ENCODE measurements around the gene CARD6. TPM values are rescaled to one million over a fixed set of nuclear protein-coding genes. Genes with fewer than 3 reads are reported as not detected.
A peak's percentile ranks its signal among the peaks of the same experiment; 100 is the strongest.
"Not testable (repeated sequence)": the region's sequence is repeated elsewhere in the genome, so short reads cannot be mapped to it uniquely, and the experiment has no call there.

Gene CARD6
- polyA plus RNA-seq, 2 donors, result 6.4 to 7.9 TPM

DNA sequence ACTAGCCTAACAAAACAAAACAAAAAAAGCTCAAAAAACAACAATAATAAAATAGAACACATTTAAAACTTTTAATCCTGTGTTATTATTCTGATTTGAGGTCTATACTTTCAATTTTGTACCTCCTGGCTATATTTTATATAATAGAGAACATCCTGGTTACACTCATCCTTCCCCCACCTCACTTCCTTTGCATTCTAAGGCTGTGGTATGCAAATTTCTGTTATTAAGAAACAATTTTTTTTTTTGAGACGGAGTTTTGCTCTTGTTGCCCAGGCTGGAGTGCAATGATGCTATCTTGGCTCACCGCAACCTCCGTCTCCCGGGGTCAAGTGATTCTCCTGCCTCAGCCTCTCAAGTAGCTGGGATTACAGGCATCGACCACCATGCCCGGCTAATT is 3.1 kb upstream of the CARD6 start:
- Histone ChIP-seq H3K27me3 (ENCODE audit: control insufficient read depth in 1 of 2, insufficient read depth in 2 of 2, low read length in 2 of 2) (no peaks in the 10 kb centered on the region), H3K27ac (ENCODE audit: low read depth in 2 of 2, low read length in 1 of 2) (no peak overlapping the region)

DNA sequence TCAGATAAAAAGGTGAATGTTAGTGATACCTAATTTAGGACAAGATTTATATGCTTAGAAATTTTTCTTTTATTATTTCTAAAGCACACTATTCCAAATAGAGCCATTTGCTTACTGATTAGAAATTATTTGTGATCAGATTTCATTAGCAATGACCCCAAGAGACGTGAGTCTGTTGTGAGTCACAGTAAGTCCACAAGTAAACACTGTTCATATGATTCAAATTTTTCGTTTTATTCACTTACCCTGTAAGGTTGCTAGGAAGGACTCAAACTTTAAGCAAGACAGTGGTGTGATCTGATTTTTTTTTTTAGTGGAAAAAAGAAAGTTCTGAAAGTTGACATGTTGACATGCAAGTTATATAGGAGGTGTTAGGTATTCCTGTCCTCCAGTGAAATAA is 1.2 kb downstream of the CARD6 start:
- Histone ChIP-seq H3K27me3 (ENCODE audit: control insufficient read depth in 1 of 2, insufficient read depth in 2 of 2, low read length in 2 of 2) (no peaks in the 10 kb centered on the region), H3K9me3 (ENCODE audit: control insufficient read depth in 2 of 2, insufficient read depth in 1 of 2, low read depth in 1 of 2, low read length in 1 of 2) (no peaks in the 10 kb centered on the region), H3K4me3 (ENCODE audit: low read depth in 1 of 2, low read length in 2 of 2) (peak overlapping the region in 1 of 2 donors; percentile 56), H3K4me1 (ENCODE audit: control insufficient read depth in 2 of 2, insufficient read depth in 2 of 2, low read length in 1 of 2) (peaks cover 0 to 2% of the 10 kb centered on the region in 2 donors), H3K36me3 (ENCODE audit: control insufficient read depth in 2 of 2, insufficient read depth in 2 of 2, low read length in 1 of 2) (peaks cover 0 to 7% of the 10 kb centered on the region in 2 donors), H3K27ac (ENCODE audit: low read depth in 2 of 2, low read length in 1 of 2) (no peak overlapping the region)
- 22 to 39% methylated on average over 2 of the region's 2 CpGs for WGBS, 2 donors

More for the DNA sequence above, 3.1 kb upstream of the CARD6 start:
- no peak overlapping the region for H3K4me3 ChIP-seq (ENCODE audit: low read depth in 1 of 2, low read length in 2 of 2)
- H3K9me3 ChIP-seq (ENCODE audit: control insufficient read depth in 2 of 2, insufficient read depth in 1 of 2, low read depth in 1 of 2, low read length in 1 of 2), result no peaks in the 10 kb centered on the region
- no peaks in the 10 kb centered on the region for H3K36me3 ChIP-seq (ENCODE audit: control insufficient read depth in 2 of 2, insufficient read depth in 2 of 2, low read length in 1 of 2)
- no peaks in the 10 kb centered on the region for H3K4me1 ChIP-seq (ENCODE audit: control insufficient read depth in 2 of 2, insufficient read depth in 2 of 2, low read length in 1 of 2)
- WGBS, 2 donors, result 81 to 84% methylated on average over 6 of the region's 6 CpGs

DNA sequence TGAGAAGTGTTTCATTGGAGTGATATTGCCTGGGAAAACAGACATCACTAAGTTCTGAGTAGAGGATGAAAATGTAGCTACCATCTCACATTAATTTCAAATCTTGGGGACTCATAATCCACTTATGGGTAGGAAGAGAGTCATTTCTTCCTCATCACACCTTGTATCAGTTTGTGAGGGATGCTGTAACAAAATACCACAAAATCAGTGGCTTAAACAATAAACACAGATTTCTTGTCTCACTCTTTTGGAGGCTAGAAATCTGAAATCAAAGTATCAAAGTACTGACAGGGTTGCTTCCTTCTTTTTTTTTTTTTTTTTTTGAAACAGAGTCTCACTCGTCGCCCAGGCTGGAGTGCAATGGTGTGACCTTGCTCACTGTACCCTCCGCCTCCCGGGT is 3.4 kb downstream of the CARD6 start:
- Histone ChIP-seq H3K4me1 (ENCODE audit: control insufficient read depth in 2 of 2, insufficient read depth in 2 of 2, low read length in 1 of 2) (peaks cover 0 to 2% of the 10 kb centered on the region in 2 donors), H3K36me3 (ENCODE audit: control insufficient read depth in 2 of 2, insufficient read depth in 2 of 2, low read length in 1 of 2) (peaks cover 0 to 7% of the 10 kb centered on the region in 2 donors), H3K27me3 (ENCODE audit: control insufficient read depth in 1 of 2, insufficient read depth in 2 of 2, low read length in 2 of 2) (no peaks in the 10 kb centered on the region), H3K27ac (ENCODE audit: low read depth in 2 of 2, low read length in 1 of 2) (no peak overlapping the region), H3K4me3 (ENCODE audit: low read depth in 1 of 2, low read length in 2 of 2) (no peak overlapping the region), H3K9me3 (ENCODE audit: control insufficient read depth in 2 of 2, insufficient read depth in 1 of 2, low read depth in 1 of 2, low read length in 1 of 2) (no peaks in the 10 kb centered on the region)
- WGBS, 2 donors, result 87 to 97% methylated on average over 3 to 4 of the region's 4 CpGs

DNA sequence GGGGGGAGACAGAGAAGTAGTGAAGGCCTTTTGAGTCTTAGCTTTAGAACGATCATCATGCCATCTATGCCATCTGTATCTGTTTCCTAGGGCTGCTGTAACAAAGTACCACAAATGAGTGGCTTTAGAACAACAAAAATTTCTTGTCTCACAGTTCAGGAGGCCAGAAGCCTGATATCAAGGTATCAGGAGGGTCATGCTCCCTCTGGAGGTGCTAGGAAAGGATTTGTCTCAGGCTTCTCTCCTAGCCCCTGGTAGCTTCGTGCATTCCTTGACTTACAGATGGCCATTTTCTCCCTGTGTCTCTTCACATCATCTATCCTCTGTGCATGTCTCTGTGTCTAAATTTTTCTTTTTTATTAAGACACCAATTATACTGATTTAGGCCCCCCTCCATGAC is 5.2 kb downstream of the CARD6 start:
- WGBS, 2 donors, result 88 to 100% methylated on average over 2 of the region's 2 CpGs
- H3K4me3 ChIP-seq (ENCODE audit: low read depth in 1 of 2, low read length in 2 of 2), result no peak overlapping the region
- no peak overlapping the region for H3K27ac ChIP-seq (ENCODE audit: low read depth in 2 of 2, low read length in 1 of 2)
- H3K27me3 ChIP-seq (ENCODE audit: control insufficient read depth in 1 of 2, insufficient read depth in 2 of 2, low read length in 2 of 2), result no peaks in the 10 kb centered on the region
- peaks cover 0 to 7% of the 10 kb centered on the region in 2 donors for H3K36me3 ChIP-seq (ENCODE audit: control insufficient read depth in 2 of 2, insufficient read depth in 2 of 2, low read length in 1 of 2)
- H3K4me1 ChIP-seq (ENCODE audit: control insufficient read depth in 2 of 2, insufficient read depth in 2 of 2, low read length in 1 of 2), result peaks cover 0 to 2% of the 10 kb centered on the region in 2 donors
- H3K9me3 ChIP-seq (ENCODE audit: control insufficient read depth in 2 of 2, insufficient read depth in 1 of 2, low read depth in 1 of 2, low read length in 1 of 2), result no peaks in the 10 kb centered on the region

DNA sequence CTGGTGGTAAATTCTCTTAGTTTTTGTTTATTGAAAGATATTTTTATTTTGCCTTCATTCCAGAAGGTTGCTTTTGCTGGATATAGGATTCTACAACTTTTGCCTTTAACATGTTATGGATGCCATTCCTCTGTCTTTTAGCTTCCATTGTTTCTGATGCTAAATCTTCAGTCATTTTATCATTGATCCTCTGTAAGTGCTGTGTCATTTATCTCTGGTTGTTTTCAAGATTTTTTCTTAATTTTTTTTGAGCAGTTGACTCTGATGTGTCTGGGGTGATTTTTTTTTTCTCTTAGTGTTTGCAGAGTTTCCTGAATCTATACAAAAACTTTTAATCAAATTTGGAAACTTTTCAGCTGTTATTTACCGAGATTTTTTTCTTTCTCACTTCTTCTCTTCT is 6.4 kb downstream of the CARD6 start:
- WGBS, 2 donors, result 90 to 100% methylated on average over 1 of the region's 1 CpG
- H3K9me3 ChIP-seq (ENCODE audit: control insufficient read depth in 2 of 2, insufficient read depth in 1 of 2, low read depth in 1 of 2, low read length in 1 of 2), result no peaks in the 10 kb centered on the region
- peaks cover 0 to 12% of the 10 kb centered on the region in 2 donors for H3K36me3 ChIP-seq (ENCODE audit: control insufficient read depth in 2 of 2, insufficient read depth in 2 of 2, low read length in 1 of 2)
- no peak overlapping the region for H3K27ac ChIP-seq (ENCODE audit: low read depth in 2 of 2, low read length in 1 of 2)
- no peak overlapping the region for H3K4me3 ChIP-seq (ENCODE audit: low read depth in 1 of 2, low read length in 2 of 2)
- peaks cover 0 to 2% of the 10 kb centered on the region in 2 donors for H3K4me1 ChIP-seq (ENCODE audit: control insufficient read depth in 2 of 2, insufficient read depth in 2 of 2, low read length in 1 of 2)
- no peaks in the 10 kb centered on the region for H3K27me3 ChIP-seq (ENCODE audit: control insufficient read depth in 1 of 2, insufficient read depth in 2 of 2, low read length in 2 of 2)

DNA sequence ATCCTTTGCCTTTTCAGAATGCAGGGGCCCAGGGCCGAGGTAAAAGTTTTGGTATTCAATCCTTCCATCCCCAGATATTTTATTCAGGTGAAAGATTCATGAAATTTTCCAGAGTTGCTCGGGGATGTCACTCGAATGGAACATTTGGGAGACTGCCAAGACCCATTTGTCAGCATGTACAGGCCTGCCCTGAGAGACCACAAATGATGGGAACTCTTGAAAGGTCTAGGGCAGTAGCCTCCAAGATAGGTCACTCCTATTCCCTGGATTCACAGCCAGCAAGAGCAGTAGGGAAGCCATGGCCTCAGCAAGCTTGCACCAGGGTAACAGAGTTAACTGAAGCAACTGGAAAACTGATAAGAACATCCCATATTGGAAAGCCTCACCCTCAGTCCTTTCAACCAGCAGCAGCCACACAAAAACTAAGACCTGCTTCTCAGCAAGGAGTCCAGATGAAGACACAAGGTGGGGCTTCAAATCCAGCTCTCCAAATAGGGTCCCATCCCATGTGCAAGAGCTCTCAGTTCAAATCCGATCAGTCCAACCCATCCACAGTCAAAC is 12.5 kb downstream of the CARD6 start:
- no peaks in the 10 kb centered on the region for H3K9me3 ChIP-seq (ENCODE audit: control insufficient read depth in 2 of 2, insufficient read depth in 1 of 2, low read depth in 1 of 2, low read length in 1 of 2)
- H3K27ac ChIP-seq (ENCODE audit: low read depth in 2 of 2, low read length in 1 of 2), result no peak overlapping the region
- no peaks in the 10 kb centered on the region for H3K4me1 ChIP-seq (ENCODE audit: control insufficient read depth in 2 of 2, insufficient read depth in 2 of 2, low read length in 1 of 2)
- H3K27me3 ChIP-seq (ENCODE audit: control insufficient read depth in 1 of 2, insufficient read depth in 2 of 2, low read length in 2 of 2), result no peaks in the 10 kb centered on the region
- no peak overlapping the region for H3K4me3 ChIP-seq (ENCODE audit: low read depth in 1 of 2, low read length in 2 of 2)
- WGBS, 2 donors, result 70 to 74% methylated on average over 4 of the region's 4 CpGs
- H3K36me3 ChIP-seq (ENCODE audit: control insufficient read depth in 2 of 2, insufficient read depth in 2 of 2, low read length in 1 of 2), result peaks cover 2 to 13% of the 10 kb centered on the region in 2 donors

DNA sequence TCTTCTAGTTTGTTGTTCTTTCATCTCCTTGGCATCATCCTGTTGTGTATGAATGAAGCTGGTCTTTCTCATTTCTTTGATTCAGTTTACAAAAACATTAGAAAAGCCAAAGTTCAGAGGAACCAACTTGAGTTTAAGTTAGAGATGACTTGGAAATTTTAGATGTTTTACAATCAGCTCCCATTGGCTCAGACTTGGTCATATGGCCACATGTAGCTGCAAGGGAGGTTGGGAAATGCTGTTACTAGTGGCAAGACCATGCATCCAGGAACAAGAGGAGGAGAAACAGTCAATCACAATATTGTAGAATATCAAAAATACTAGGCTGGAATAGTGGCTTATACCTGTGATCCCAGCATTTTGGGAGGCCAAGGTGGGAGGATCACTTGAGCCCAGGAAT is 19.5 kb downstream of the CARD6 start:
- H3K27ac ChIP-seq (ENCODE audit: low read depth in 2 of 2, low read length in 1 of 2), result no peak overlapping the region
- no peak overlapping the region for H3K4me3 ChIP-seq (ENCODE audit: low read depth in 1 of 2, low read length in 2 of 2)
- no peaks in the 10 kb centered on the region for H3K36me3 ChIP-seq (ENCODE audit: control insufficient read depth in 2 of 2, insufficient read depth in 2 of 2, low read length in 1 of 2)
- no peaks in the 10 kb centered on the region for H3K9me3 ChIP-seq (ENCODE audit: control insufficient read depth in 2 of 2, insufficient read depth in 1 of 2, low read depth in 1 of 2, low read length in 1 of 2)
- no peaks in the 10 kb centered on the region for H3K4me1 ChIP-seq (ENCODE audit: control insufficient read depth in 2 of 2, insufficient read depth in 2 of 2, low read length in 1 of 2)
- no peaks in the 10 kb centered on the region for H3K27me3 ChIP-seq (ENCODE audit: control insufficient read depth in 1 of 2, insufficient read depth in 2 of 2, low read length in 2 of 2)

DNA sequence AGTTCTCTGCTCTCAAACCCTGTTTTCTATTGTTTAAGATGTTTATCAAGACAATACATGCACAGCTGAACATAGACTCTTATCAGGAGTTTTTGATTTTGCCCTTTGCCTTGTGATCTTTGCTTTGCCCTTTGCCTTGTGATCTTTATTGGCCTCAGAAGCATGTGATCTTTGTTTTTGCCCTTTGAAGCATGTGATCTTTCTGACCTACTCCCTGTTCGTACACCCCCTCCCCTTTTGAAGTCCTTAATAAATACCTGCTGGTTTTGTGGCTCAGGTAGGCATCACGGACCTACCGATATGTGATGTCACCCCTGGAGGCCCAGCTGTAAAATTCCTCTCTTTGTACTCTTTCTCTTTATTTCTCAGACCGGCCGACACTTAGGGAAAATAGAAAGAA is 23.8 kb downstream of the CARD6 start:
- H3K4me1 ChIP-seq (ENCODE audit: control insufficient read depth in 2 of 2, insufficient read depth in 2 of 2, low read length in 1 of 2); H3K36me3 ChIP-seq (ENCODE audit: control insufficient read depth in 2 of 2, insufficient read depth in 2 of 2, low read length in 1 of 2); H3K27me3 ChIP-seq (ENCODE audit: control insufficient read depth in 1 of 2, insufficient read depth in 2 of 2, low read length in 2 of 2); H3K27ac ChIP-seq (ENCODE audit: low read depth in 2 of 2, low read length in 1 of 2); H3K4me3 ChIP-seq (ENCODE audit: low read depth in 1 of 2, low read length in 2 of 2); H3K9me3 ChIP-seq (ENCODE audit: control insufficient read depth in 2 of 2, insufficient read depth in 1 of 2, low read depth in 1 of 2, low read length in 1 of 2): not testable (repeated sequence)
- 83 to 84% methylated on average over 5 of the region's 5 CpGs for WGBS, 2 donors

DNA sequence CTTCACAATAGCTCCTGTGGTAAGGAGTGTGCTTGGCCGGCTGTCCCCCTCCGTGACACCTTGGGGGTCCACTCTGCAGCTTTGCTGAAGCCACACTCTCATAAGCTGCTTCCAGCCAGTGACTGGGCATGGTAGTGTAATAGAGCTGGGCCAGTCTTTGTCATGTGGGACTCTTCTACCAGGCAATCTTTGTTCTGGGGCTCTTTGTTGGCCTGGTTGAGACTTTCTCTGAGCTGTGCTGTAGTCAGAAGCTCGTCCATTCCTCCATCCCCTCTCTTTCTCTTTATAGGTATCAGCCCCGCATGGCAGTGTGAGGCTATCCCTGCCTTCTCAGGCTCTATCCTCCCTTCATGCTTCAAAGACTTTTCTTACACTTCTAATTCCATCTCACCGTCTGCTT is 25.7 kb downstream of the CARD6 start:
- no peak overlapping the region for H3K4me3 ChIP-seq (ENCODE audit: low read depth in 1 of 2, low read length in 2 of 2)
- no peaks in the 10 kb centered on the region for H3K36me3 ChIP-seq (ENCODE audit: control insufficient read depth in 2 of 2, insufficient read depth in 2 of 2, low read length in 1 of 2)
- no peaks in the 10 kb centered on the region for H3K27me3 ChIP-seq (ENCODE audit: control insufficient read depth in 1 of 2, insufficient read depth in 2 of 2, low read length in 2 of 2)
- peaks cover 0 to 2% of the 10 kb centered on the region in 2 donors for H3K9me3 ChIP-seq (ENCODE audit: control insufficient read depth in 2 of 2, insufficient read depth in 1 of 2, low read depth in 1 of 2, low read length in 1 of 2)
- 73 to 81% methylated on average over 5 of the region's 5 CpGs for WGBS, 2 donors
- no peaks in the 10 kb centered on the region for H3K4me1 ChIP-seq (ENCODE audit: control insufficient read depth in 2 of 2, insufficient read depth in 2 of 2, low read length in 1 of 2)
- no peak overlapping the region for H3K27ac ChIP-seq (ENCODE audit: low read depth in 2 of 2, low read length in 1 of 2)

DNA sequence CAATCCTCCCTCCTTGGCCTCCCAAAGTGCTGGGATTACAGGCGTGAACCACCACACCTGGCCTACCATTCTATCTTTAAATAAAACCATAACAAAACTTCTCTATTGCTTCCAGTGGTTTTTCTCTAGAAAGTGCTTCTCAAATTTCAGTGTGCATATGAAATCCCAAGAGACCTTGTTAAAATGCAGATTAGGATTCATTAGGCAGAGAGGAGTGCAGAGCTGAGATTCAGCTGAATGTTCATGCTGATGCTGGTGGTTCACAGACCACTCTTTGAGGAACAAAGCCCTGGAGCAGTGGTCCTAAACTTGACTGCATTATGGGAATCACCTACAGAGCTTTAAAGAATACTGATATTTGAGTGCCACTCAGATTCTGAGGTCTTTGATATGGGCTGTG is 28.2 kb downstream of the CARD6 start:
- Histone ChIP-seq H3K9me3 (ENCODE audit: control insufficient read depth in 2 of 2, insufficient read depth in 1 of 2, low read depth in 1 of 2, low read length in 1 of 2) (peaks cover 0 to 2% of the 10 kb centered on the region in 2 donors), H3K36me3 (ENCODE audit: control insufficient read depth in 2 of 2, insufficient read depth in 2 of 2, low read length in 1 of 2) (no peaks in the 10 kb centered on the region), H3K4me3 (ENCODE audit: low read depth in 1 of 2, low read length in 2 of 2) (no peak overlapping the region), H3K27ac (ENCODE audit: low read depth in 2 of 2, low read length in 1 of 2) (no peak overlapping the region), H3K4me1 (ENCODE audit: control insufficient read depth in 2 of 2, insufficient read depth in 2 of 2, low read length in 1 of 2) (no peaks in the 10 kb centered on the region), H3K27me3 (ENCODE audit: control insufficient read depth in 1 of 2, insufficient read depth in 2 of 2, low read length in 2 of 2) (no peaks in the 10 kb centered on the region)
- 76 to 83% methylated on average over 1 of the region's 1 CpG for WGBS, 2 donors
